Chondrocyte (in vitro differentiated cells): ENCODE data around the gene DYNLL1. TPM values are rescaled to one million over a fixed set of nuclear protein-coding genes. Genes with fewer than 3 reads are reported as not detected.

Source experiments
- DNase-seq: peaks from one replicate; pipeline ENCODE4 v3.0.0; 2021; ENCODE audit warnings: mixed read lengths, low spot score
- H3K27ac Mint-ChIP-seq: one replicate; pipeline ENCODE4 v1.8.0; 2021; ENCODE audit warnings: mild to moderate bottlenecking, moderate library complexity, mixed read lengths; ENCODE audit not compliant: unreplicated experiment
- H3K27me3 Mint-ChIP-seq: 2 replicates; pipeline ENCODE4 v1.8.0; 2021; ENCODE audit warnings: low read depth, mixed read lengths
- H3K36me3 Mint-ChIP-seq: 2 replicates; pipeline ENCODE4 v1.8.0; 2021; ENCODE audit warnings: low read depth, mixed read lengths
- H3K4me1 Mint-ChIP-seq: 2 replicates; pipeline ENCODE4 v1.8.0; 2021; ENCODE audit warnings: low read depth, mild to moderate bottlenecking, mixed read lengths
- H3K4me3 Mint-ChIP-seq: one replicate; pipeline ENCODE4 v1.8.0; 2021; ENCODE audit warnings: mild to moderate bottlenecking, moderate library complexity, mixed read lengths; ENCODE audit not compliant: unreplicated experiment
- H3K9me3 Mint-ChIP-seq: 2 replicates; pipeline ENCODE4 v1.8.0; 2021; ENCODE audit warnings: low read depth, mixed read lengths
- total RNA-seq: library from RNA; stranded (reverse); gene quantifications from 3 replicates; pipeline ENCODE4 v1.2.1, GENCODE V29; 2021
- TF ChIP-seq, protein P1 (sequence below): fragments of 200-600 bp; sonication (generic); IDR thresholded peaks from 2 replicates; pipeline ENCODE4 v1.5.0; 2021; ENCODE audit warnings: antibody characterized with exemption, mild to moderate bottlenecking, moderate library complexity

The DYNLL1 gene
- total RNA-seq, 1 donor from 2014 or later, result 322 TPM

DNA sequence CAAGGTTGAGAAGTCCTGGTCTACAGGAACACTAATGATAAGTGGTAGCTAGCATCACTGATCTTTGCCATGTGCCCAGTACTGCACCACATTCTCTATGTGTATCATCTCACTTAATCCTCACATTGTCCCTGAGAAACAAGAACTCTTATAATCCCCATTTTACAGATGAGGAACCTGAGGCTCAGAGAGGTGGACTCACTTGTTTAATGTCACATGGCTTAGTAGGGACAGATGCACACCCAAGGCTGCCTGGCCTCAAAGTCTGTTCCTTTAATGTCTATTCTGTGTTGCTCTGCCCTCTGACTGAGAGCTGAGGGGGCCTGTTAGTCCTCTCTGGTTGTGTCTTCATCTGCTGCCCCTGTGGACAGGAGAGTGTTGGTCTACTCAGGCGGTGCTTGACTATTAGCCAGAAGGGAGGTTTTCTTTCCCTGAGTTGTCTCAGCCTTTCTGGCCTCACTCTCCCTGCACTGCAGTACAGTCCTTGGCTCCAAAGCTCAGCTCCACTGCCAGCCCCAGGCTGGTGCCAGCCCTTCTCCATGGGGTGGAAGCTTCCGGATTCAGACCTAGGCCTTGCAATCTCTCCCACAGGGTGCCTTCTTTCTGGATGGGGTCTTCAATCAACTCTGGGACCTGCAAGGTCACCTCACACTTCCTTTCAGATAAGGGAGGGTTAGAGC is 4.9 kb upstream of the DYNLL1 start:
- Mint-ChIP-seq H3K27me3 (no peaks in the 10 kb centered on the region), H3K27ac (no peak overlapping the region), H3K4me3 (no peak overlapping the region), H3K4me1 (peaks cover 7% of the 10 kb centered on the region), H3K36me3 (peaks cover 2% of the 10 kb centered on the region), H3K9me3 (no peaks in the 10 kb centered on the region)
- DNase-seq, result no peak
- TF ChIP-seq, protein P1, sequence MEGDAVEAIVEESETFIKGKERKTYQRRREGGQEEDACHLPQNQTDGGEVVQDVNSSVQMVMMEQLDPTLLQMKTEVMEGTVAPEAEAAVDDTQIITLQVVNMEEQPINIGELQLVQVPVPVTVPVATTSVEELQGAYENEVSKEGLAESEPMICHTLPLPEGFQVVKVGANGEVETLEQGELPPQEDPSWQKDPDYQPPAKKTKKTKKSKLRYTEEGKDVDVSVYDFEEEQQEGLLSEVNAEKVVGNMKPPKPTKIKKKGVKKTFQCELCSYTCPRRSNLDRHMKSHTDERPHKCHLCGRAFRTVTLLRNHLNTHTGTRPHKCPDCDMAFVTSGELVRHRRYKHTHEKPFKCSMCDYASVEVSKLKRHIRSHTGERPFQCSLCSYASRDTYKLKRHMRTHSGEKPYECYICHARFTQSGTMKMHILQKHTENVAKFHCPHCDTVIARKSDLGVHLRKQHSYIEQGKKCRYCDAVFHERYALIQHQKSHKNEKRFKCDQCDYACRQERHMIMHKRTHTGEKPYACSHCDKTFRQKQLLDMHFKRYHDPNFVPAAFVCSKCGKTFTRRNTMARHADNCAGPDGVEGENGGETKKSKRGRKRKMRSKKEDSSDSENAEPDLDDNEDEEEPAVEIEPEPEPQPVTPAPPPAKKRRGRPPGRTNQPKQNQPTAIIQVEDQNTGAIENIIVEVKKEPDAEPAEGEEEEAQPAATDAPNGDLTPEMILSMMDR, result no peak

DNA sequence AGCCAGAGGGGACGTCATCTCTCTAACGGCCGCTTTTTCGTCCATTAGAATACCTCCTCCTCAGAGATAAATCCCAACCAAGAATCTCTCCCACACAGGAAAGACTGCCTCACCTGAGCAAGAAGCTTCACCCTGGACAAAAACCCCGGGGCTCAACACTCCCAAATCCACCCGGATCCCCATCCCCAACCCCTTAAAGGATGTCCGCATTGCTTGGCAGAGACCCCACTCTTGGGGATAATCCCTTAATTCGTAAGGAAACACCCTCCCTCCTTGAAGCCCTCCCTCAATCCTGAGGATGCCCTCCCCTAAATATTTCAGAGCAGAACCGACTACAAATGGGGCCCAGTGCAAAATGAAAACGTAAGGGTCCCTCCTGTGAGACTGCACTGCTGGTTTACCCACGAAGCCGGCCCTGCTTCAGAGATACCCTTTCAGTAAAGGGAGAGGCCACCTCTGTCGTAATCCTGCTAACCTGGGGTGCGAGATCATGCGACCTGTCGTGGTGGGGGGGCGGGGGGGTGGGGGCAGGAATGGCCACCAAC is 655 bp upstream of the DYNLL1 start:
- Mint-ChIP-seq H3K9me3 (no peaks in the 10 kb centered on the region), H3K4me1 (peaks cover 32% of the 10 kb centered on the region), H3K36me3 (peaks cover 8% of the 10 kb centered on the region), H3K27ac (peak overlapping the region; percentile 77), H3K27me3 (no peaks in the 10 kb centered on the region), H3K4me3 (peak overlapping the region; percentile 93)
- DNase-seq, result no peak
- TF ChIP-seq, protein P1, result no peak

DNA sequence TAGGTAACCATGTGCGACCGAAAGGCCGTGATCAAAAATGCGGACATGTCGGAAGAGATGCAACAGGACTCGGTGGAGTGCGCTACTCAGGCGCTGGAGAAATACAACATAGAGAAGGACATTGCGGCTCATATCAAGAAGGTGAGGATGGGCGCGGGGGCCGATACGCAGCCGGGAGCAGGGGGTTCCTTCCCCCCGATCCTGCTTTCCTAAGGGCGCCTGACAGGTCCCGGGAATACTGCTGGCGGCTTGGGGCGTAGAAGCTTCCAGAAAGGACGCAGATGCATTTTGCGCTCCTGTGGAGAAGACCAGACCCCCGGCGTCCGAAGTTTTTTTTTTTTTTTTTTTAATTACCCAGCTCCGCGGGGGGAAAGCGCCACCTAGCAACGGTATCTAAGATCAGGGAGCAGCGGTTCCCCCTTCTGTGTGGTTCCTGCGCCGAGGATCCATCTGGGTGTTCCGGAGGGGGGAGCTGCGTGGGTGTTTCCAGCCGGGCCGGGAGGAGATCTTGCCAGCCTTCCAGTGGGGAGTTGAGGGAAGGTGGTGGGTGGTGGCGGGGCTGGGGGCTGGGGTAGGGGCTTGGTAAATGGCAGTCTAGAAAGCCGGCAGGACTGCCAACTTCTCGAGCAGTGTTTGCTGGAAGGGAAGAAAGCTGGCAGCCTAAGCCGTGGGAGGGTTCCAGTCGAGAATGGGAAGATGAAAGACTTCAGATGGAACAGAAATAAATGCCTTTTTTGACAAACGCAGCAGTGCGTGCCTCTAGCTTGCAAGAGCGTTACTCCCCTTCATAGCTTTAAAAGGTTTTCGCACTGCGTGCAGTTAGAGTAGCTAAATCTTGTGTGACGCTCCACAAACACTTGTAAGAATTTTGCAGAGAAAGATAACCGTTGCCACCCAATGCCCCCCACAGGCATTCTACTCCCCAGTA is 764 bp downstream of the DYNLL1 start:
- Mint-ChIP-seq H3K36me3 (peaks cover 10% of the 10 kb centered on the region), H3K4me3 (peak overlapping the region; percentile 93), H3K9me3 (no peaks in the 10 kb centered on the region), H3K27me3 (no peaks in the 10 kb centered on the region), H3K4me1 (peaks cover 38% of the 10 kb centered on the region), H3K27ac (peak overlapping the region; percentile 93)
- no peak for DNase-seq
- TF ChIP-seq, protein P1, result peak; percentile 46

DNA sequence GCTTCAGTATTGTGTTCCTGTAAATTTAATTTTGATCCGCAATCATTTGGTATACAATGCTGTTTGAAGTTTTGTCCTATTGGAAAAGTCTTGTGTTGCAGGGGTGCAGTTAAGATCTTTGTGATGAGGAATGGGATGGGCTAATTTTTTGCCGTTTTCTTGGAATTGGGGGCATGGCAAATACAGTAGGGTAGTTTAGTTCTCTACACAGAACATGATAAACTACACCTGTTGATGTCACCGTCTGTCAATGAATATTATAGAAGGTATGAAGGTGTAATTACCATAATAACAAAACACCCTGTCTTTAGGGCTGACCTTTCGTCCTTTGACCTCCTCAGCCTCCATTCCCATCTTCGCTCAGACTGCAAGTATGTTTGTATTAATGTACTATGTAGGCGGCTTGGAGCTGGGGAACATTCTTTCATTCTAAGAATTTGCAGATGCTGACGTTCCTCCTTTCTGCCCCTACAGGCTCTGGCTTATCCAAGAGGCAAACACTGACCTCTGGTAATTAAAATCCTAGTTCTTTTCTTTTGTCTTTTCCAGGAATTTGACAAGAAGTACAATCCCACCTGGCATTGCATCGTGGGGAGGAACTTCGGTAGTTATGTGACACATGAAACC is 1.7 kb downstream of the DYNLL1 start:
- Mint-ChIP-seq H3K36me3 (peaks cover 10% of the 10 kb centered on the region), H3K27ac (peak overlapping the region; percentile 93), H3K9me3 (no peaks in the 10 kb centered on the region), H3K4me3 (peak overlapping the region; percentile 93), H3K4me1 (peaks cover 38% of the 10 kb centered on the region), H3K27me3 (no peaks in the 10 kb centered on the region)
- DNase-seq, result no peak
- TF ChIP-seq, protein P1, result no peak
